GM10847 (cell line): ENCODE measurements around the gene LYSMD4.

ENCODE experiments used
- POLR2A ChIP-seq: IDR thresholded peaks from 2 replicates; pipeline ENCODE4 v1.6.1; 2011; ENCODE audit not compliant: insufficient read length; ENCODE audit errors: extremely low read depth

Gene LYSMD4

DNA sequence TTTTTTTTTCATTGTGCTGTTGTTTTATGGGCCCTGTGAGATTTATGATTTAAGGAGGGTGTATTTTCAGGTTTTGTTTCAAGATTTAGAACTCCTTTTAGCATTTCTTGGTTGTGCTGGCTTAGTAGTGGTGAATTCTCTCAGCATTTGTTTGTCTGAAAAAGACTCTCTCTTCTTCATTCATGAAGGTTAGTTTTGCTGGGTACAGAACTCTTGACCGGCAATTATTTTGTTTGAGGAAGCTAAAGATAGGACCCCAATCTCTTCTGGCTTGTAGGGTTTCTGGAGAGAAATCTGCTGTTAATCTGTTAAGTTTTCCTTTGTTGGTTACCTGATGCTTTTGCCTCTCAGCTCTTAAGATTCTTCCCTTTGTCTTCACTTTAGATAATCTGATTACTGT lies 46.9 kb downstream of the LYSMD4 start:
- TF ChIP-seq POLR2A = no peak

DNA sequence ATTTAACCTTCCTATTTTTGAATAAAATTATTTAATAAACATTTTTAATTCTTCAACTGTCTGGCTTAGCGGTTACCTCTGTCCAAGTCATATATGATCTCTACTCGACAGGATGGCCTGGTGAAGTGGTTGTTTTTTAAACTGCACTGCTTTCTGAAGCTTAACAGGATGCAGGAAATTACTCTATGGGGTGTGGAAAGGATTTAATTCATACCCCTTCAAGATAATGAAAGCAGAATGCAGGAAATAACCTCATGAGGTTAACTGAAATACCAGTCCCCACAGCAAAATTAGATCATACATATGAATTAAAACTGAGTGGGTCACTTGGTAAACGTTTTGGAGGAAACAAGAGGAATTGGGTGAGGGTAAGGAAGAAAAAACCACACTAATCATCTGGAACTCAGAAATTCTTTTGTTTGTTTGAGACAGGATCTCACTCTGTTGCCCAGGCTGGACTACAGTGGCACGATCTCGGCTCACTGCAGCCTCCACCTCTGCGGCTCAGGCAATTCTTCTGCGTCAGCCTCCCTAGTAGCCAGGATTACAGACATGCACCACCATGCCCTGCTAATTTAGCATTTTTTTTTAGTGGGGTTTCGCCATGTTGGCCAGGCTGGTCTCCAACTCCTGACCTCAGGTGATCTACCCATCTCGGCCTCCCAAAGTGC lies 50.1 kb downstream of the LYSMD4 start:
- TF ChIP-seq POLR2A = no peak

DNA sequence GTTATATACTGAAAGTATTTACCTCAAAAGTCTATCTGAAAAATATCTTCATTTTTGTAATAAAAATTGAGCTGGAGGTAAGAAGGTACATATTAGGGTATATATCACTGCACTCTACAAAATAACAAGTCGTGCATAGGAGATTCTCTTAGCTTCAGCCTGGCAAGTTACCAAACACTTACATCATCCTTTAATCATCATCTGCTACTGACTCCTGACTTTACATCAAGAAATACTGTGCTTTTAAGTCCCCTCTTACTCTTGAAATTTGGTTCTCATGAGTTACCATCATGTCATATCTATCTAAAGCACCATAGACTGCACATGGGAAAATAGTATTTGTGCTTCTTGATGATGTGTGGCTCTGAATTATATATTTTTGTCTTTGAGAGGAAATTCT lies 50.8 kb downstream of the LYSMD4 start:
- no peak for TF ChIP-seq POLR2A

DNA sequence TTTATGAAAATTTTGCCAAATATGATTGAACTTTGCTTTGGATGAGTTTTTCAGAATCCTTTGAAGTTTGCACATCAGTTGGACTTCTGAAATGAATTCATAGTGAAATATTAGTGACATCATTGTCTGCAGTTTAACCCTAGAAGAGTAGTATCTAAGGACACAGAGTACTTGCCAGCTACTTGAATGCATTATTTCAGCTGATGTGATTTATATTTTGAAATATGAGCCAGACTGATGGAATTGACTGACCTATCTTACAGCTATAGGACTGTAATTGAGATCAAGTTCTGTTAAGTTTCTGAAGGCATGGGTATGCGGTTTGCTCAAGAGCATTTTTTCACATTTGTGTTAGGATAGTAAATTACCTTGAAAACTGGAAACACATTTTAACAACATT lies 51.2 kb downstream of the LYSMD4 start:
- TF ChIP-seq POLR2A = no peak

DNA sequence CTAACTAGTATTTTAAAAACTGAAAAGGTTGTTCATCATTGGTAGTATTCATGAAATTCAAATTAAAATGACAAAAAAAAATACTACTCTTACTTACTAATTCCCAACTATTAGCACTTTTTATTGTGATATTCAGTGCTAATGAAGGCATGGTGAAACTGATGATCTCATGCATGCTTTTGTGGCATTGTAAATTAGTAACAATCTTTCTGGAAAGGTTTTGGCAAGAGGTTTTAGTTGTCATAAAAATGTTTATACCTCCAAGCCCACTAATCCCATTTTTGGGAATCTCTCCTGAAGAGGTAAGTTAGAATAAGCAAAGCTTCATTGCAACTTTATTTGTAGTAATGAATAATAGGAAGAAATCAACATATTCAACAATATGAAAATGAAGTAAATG lies 53.0 kb downstream of the LYSMD4 start:
- no peak for TF ChIP-seq POLR2A

DNA sequence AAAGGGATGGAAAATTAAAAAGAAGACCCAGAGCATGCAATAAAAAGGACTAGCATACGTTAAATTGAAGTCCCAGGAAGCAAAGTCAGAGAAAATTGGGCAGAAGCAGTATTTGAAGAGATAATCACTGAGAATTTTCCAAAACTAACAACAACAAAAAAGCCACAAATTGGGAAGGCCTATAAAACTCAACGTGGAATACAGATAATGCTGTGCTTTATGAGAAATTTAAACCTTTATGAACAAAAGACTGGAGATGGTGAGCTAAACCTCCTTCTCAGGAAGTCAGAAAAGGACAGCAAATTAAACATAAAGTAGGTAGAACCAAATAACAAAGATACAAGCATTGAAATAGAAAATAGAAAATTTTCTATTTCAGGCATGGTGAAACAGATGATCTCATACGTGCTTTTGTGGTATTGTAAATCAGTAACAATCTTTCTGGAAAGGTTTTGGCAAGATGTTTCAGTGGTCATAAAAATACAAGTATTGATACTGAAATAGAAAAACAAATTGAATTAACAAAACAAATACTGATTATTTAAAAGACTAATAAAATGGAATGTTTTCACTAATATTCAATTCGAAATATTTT lies 55.6 kb downstream of the LYSMD4 start:
- TF ChIP-seq POLR2A = no peak
